HepG2 (cell line): ENCODE data around the gene C11orf68. TPM values are rescaled to one million over a fixed set of nuclear protein-coding genes. Genes with fewer than 3 reads are reported as not detected.
A peak's percentile ranks its signal among the peaks of the same experiment; 100 is the strongest.

Experiments
- FOSL2 ChIP-seq: sonication (generic); formaldehyde crosslinking; IDR thresholded peaks from 2 replicates; pipeline ENCODE4 v1.4.0; 2020; ENCODE audit warnings: missing genetic modification reagents
- HOXA9 ChIP-seq: sonication (generic); formaldehyde crosslinking; IDR thresholded peaks from 2 replicates; pipeline ENCODE4 v1.8.1; 2022; ENCODE audit warnings: missing genetic modification reagents, mild to moderate bottlenecking, moderate library complexity, borderline replicate concordance
- KMT2A ChIP-seq: sonication (generic); formaldehyde crosslinking; IDR thresholded peaks from 2 replicates; pipeline ENCODE4 v1.4.0; 2020; ENCODE audit warnings: missing genetic modification reagents
- MED8 ChIP-seq: sonication (generic); formaldehyde crosslinking; IDR thresholded peaks from 2 replicates; pipeline ENCODE4 v1.8.1; 2023; ENCODE audit warnings: mild to moderate bottlenecking, missing genetic modification reagents; ENCODE audit not compliant: insufficient replicate concordance
- MXI1 ChIP-seq: IDR thresholded peaks from 3 replicates; pipeline ENCODE4 v1.6.1; 2012; ENCODE audit warnings: low read depth, low read length, inconsistent platforms, borderline replicate concordance
- NFIC ChIP-seq: IDR thresholded peaks from 2 replicates; pipeline ENCODE4 v1.6.1; 2012; ENCODE audit warnings: mild to moderate bottlenecking, low read length, inconsistent platforms
- RFX1 ChIP-seq: fragments of 450-650 bp; IDR thresholded peaks from 2 replicates; pipeline ENCODE4 v1.6.1; 2017
- RFX5 ChIP-seq: IDR thresholded peaks from 2 replicates; pipeline ENCODE4 v1.6.1; 2011; ENCODE audit warnings: low read depth, low read length, improper control_type of control experiment
- SALL2 ChIP-seq: sonication (generic); formaldehyde crosslinking; IDR thresholded peaks from 2 replicates; pipeline ENCODE4 v1.8.1; 2023; ENCODE audit warnings: mild to moderate bottlenecking, missing genetic modification reagents, inconsistent platforms
- SNAPC2 ChIP-seq: sonication (generic); formaldehyde crosslinking; IDR thresholded peaks from 2 replicates; pipeline ENCODE4 v1.8.1; 2022; ENCODE audit warnings: mild to moderate bottlenecking, missing genetic modification reagents
- ZNF121 ChIP-seq: sonication (generic); formaldehyde crosslinking; IDR thresholded peaks from 2 replicates; pipeline ENCODE4 v1.5.0; 2020; ENCODE audit warnings: mild to moderate bottlenecking, missing genetic modification reagents
- ZNF337 ChIP-seq: sonication (generic); formaldehyde crosslinking; IDR thresholded peaks from 2 replicates; pipeline ENCODE4 v1.5.1; 2020; ENCODE audit warnings: missing genetic modification reagents, low read depth, mild to moderate bottlenecking, borderline replicate concordance
- ZNF33B ChIP-seq: sonication (generic); formaldehyde crosslinking; IDR thresholded peaks from 2 replicates; pipeline ENCODE4 v1.5.1; 2020; ENCODE audit warnings: mild to moderate bottlenecking, missing genetic modification reagents
- ZNF432 ChIP-seq: sonication (generic); formaldehyde crosslinking; IDR thresholded peaks from 2 replicates; pipeline ENCODE4 v1.5.0; 2020; ENCODE audit warnings: missing genetic modification reagents, mild to moderate bottlenecking, borderline replicate concordance
- ZNF501 ChIP-seq: sonication (generic); formaldehyde crosslinking; IDR thresholded peaks from 2 replicates; pipeline ENCODE4 v1.5.1; 2020; ENCODE audit warnings: mild to moderate bottlenecking, moderate library complexity, missing genetic modification reagents
- ZNF546 ChIP-seq: sonication (generic); formaldehyde crosslinking; conservative IDR thresholded peaks from 2 replicates; pipeline ENCODE4 v1.8.1; 2023; ENCODE audit warnings: mild to moderate bottlenecking, missing genetic modification reagents
- ZNF670 ChIP-seq: sonication (generic); formaldehyde crosslinking; IDR thresholded peaks from 2 replicates; pipeline ENCODE4 v1.8.0; 2022; ENCODE audit warnings: mild to moderate bottlenecking, missing genetic modification reagents, borderline replicate concordance
- ZNF7 ChIP-seq: IDR thresholded peaks from 2 replicates; pipeline ENCODE4 v1.6.1; 2016; ENCODE audit warnings: missing biosample characterization, missing genetic modification reagents
- ZNF761 ChIP-seq: sonication (generic); formaldehyde crosslinking; conservative IDR thresholded peaks from 2 replicates; pipeline ENCODE4 v1.4.0; 2020; ENCODE audit warnings: mild to moderate bottlenecking, missing genetic modification reagents
- polyA plus RNA-seq, 8 experiments: library from polyadenylated mRNA; depleted of rRNA in 3 of 8; stranded (reverse) in 7 of 8; unstranded in 1 of 8; fragments of >200 nt; fragmentation: Illumina TruSeq in 4 of 8; extraction: Trizol in 4 of 8; gene quantifications; 2 replicates each; pipeline versions ENCODE4 v1.2.1 to v1.2.3, GENCODE V29; 2011 to 2016; ENCODE audit warnings: low read depth in 4 of 8, missing spikeins in 1 of 8, mixed read lengths in 1 of 8; ENCODE audit not compliant: insufficient read depth in 1 of 8
- total RNA-seq, 5 experiments: library from RNA; depleted of rRNA; stranded (reverse); fragments of >200 nt; fragmentation: Illumina TruSeq; extraction: Trizol; gene quantifications; 2 replicates each; pipeline ENCODE4 v1.2.3, GENCODE V29; 2016; ENCODE audit warnings: low read depth in 1 of 5
- TF ChIP-seq, protein P1 (sequence below): IDR thresholded peaks from 2 replicates; pipeline ENCODE4 v1.6.1; 2016; ENCODE audit warnings: mild to moderate bottlenecking
- TF ChIP-seq, protein P2 (sequence below): sonication (generic); formaldehyde crosslinking; IDR thresholded peaks from 2 replicates; pipeline ENCODE4 v1.4.0; 2020; ENCODE audit warnings: low read depth, mild to moderate bottlenecking, missing genetic modification reagents
- TF ChIP-seq, protein P3 (sequence below): sonication (generic); formaldehyde crosslinking; conservative IDR thresholded peaks from 2 replicates; pipeline ENCODE4 v1.4.0; 2020; ENCODE audit warnings: missing genetic modification reagents
- TF ChIP-seq, protein P4 (sequence below): sonication (generic); formaldehyde crosslinking; IDR thresholded peaks from 2 replicates; pipeline ENCODE4 v1.8.1; 2023; ENCODE audit warnings: missing genetic modification reagents, inconsistent platforms, borderline replicate concordance
- TF ChIP-seq, protein P5 (sequence below): sonication (generic); formaldehyde crosslinking; IDR thresholded peaks from 2 replicates; pipeline ENCODE4 v1.4.0; 2020; ENCODE audit warnings: mild to moderate bottlenecking, low read depth, missing genetic modification reagents

Gene C11orf68
- total and polyA plus RNA-seq, 2 of the 13 experiments (the other 11 are each of a cell fraction or from before 2014, with no cell fraction given): 8.4 to 28.3 TPM

DNA sequence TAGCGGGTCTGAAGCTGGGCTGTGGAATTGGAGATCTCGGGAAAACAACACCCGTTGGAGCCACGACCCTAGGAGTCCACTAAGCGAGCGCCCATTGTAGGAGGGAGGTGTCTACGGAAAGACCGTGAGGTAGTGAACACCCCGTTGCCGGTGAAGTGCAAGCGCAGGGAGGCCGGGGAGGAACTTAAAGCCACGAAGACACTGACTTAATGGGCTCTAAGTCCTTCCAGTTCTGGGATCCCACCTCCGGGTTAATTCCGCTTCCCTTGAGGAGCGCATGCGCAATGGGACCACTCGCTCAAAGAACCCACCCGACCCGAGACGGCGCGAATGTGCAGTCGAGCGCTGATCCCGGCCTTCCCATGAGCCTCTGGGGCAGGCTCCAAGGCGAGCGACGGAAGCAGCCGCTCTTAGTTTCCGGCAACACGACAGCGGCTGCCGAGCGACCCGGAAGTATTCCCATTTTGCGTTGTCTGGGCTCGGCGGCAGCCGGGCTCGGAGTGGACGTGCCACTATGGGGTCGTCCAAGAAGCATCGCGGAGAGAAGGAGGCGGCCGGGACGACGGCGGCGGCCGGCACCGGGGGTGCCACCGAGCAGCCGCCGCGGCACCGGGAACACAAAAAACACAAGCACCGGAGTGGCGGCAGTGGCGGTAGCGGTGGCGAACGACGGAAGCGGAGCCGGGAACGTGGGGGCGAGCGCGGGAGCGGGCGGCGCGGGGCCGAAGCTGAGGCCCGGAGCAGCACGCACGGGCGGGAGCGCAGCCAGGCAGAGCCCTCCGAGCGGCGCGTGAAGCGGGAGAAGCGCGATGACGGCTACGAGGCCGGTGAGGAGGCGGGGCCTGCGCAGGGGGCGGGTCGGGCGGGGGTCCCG is 42.6 kb upstream of the C11orf68 start, which contains the start of gene SART1 (continued):
- TF ChIP-seq RFX1 (no peak), ZNF337 (CRISPR knock-in tag) (peak; percentile 89; the same call in 1 of the 2 replicates), ZNF7 (CRISPR knock-in tag) (no peak), ZNF670 (CRISPR knock-in tag) (no peak), SNAPC2 (CRISPR knock-in tag) (no peak), NFIC (no peak), ZNF501 (CRISPR knock-in tag) (peak; percentile 90), ZNF761 (peak; percentile 64; the same call in 1 of the 2 replicates), ZNF33B (CRISPR knock-in tag) (no peak; the same call in 1 of the 2 replicates), ZNF546 (CRISPR knock-in tag) (0 out of 2 replicates have a peak, but pooled peaks have one; percentile 9), RFX5 (no peak), MED8 (CRISPR knock-in tag) (peak; percentile 65), ZNF432 (no peak), MXI1 (peak; percentile 88; the same call in 2 of the 3 replicates), SALL2 (CRISPR knock-in tag) (peak; percentile 72), ZNF121 (CRISPR knock-in tag) (no peak), KMT2A (CRISPR knock-in tag) (peak; percentile 82; the same call in 1 of the 2 replicates), HOXA9 (no peak), FOSL2 (CRISPR knock-in tag) (peak; percentile 47)
- TF ChIP-seq, protein P1, sequence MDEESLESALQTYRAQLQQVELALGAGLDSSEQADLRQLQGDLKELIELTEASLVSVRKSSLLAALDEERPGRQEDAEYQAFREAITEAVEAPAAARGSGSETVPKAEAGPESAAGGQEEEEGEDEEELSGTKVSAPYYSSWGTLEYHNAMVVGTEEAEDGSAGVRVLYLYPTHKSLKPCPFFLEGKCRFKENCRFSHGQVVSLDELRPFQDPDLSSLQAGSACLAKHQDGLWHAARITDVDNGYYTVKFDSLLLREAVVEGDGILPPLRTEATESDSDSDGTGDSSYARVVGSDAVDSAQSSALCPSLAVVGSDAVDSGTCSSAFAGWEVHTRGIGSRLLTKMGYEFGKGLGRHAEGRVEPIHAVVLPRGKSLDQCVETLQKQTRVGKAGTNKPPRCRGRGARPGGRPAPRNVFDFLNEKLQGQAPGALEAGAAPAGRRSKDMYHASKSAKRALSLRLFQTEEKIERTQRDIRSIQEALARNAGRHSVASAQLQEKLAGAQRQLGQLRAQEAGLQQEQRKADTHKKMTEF (CRISPR knock-in tag): peak; percentile 93
- TF ChIP-seq, protein P2, sequence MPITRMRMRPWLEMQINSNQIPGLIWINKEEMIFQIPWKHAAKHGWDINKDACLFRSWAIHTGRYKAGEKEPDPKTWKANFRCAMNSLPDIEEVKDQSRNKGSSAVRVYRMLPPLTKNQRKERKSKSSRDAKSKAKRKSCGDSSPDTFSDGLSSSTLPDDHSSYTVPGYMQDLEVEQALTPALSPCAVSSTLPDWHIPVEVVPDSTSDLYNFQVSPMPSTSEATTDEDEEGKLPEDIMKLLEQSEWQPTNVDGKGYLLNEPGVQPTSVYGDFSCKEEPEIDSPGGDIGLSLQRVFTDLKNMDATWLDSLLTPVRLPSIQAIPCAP: 0 out of 2 replicates have a peak, but pooled peaks have one; percentile 53
- TF ChIP-seq, protein P3, sequence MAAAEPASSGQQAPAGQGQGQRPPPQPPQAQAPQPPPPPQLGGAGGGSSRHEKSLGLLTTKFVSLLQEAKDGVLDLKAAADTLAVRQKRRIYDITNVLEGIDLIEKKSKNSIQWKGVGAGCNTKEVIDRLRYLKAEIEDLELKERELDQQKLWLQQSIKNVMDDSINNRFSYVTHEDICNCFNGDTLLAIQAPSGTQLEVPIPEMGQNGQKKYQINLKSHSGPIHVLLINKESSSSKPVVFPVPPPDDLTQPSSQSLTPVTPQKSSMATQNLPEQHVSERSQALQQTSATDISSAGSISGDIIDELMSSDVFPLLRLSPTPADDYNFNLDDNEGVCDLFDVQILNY: peak; percentile 50; the same call in 1 of the 2 replicates
- TF ChIP-seq, protein P4, sequence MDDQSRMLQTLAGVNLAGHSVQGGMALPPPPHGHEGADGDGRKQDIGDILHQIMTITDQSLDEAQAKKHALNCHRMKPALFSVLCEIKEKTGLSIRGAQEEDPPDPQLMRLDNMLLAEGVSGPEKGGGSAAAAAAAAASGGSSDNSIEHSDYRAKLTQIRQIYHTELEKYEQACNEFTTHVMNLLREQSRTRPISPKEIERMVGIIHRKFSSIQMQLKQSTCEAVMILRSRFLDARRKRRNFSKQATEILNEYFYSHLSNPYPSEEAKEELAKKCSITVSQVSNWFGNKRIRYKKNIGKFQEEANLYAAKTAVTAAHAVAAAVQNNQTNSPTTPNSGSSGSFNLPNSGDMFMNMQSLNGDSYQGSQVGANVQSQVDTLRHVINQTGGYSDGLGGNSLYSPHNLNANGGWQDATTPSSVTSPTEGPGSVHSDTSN (CRISPR knock-in tag): no peak
- TF ChIP-seq, protein P5, sequence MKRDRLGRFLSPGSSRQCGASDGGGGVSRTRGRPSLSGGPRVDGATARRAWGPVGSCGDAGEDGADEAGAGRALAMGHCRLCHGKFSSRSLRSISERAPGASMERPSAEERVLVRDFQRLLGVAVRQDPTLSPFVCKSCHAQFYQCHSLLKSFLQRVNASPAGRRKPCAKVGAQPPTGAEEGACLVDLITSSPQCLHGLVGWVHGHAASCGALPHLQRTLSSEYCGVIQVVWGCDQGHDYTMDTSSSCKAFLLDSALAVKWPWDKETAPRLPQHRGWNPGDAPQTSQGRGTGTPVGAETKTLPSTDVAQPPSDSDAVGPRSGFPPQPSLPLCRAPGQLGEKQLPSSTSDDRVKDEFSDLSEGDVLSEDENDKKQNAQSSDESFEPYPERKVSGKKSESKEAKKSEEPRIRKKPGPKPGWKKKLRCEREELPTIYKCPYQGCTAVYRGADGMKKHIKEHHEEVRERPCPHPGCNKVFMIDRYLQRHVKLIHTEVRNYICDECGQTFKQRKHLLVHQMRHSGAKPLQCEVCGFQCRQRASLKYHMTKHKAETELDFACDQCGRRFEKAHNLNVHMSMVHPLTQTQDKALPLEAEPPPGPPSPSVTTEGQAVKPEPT (CRISPR knock-in tag): no peak
